NCI-H2107 treated with DMSO at 0.1 percent for 48 hours (cell line): ENCODE results near the gene PAX8.

ENCODE experiments used
- DNase-seq: peaks from one replicate; lab custom pipeline; 2025; ENCODE audit not compliant: unreplicated experiment; lab: John Stamatoyannopoulos, UW

Gene PAX8

GRCh38 chr2:113172721-113173541, 105.8 kb downstream of the PAX8 start:
- DNase-seq = no peak

DNA sequence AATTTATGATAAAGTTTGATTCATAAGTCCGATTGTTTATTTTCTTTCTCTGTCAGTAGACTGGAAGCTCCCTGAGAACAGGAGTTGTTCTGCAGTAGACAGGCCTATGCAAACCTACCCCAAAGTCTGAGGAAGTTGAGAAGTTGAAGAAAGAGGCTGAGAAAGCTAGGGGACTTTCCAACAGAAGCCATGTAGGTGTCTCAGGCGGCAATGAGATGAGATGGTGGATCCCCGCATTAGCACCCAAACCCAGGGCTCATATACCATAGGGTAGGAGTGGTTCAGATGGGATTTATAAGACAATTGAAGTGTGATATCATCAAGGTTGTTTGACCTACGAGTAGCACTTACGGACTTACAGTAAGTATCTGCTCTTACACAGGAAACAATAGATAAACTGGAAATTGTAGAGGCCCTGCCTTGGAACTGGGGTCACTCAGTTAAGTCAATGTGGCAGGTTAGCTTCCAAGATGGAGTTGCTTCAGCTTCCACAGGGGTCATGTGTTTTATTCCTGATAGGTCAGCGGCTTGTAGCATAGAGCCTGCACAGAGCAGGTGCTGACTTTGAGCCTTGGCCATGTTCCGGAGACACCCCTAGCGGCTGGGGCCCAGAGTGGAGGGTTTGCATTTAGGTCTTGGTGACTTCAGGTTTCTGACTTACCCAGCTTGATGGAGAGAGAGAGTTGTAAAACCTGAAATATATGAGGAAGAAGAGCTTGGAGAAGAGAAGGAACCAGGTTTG, 107.2 kb downstream of the PAX8 start:
- DNase-seq = no peak

GRCh38 chr2:113169586-113169985, 109.1 kb downstream of the PAX8 start:
- no peak for DNase-seq

DNA sequence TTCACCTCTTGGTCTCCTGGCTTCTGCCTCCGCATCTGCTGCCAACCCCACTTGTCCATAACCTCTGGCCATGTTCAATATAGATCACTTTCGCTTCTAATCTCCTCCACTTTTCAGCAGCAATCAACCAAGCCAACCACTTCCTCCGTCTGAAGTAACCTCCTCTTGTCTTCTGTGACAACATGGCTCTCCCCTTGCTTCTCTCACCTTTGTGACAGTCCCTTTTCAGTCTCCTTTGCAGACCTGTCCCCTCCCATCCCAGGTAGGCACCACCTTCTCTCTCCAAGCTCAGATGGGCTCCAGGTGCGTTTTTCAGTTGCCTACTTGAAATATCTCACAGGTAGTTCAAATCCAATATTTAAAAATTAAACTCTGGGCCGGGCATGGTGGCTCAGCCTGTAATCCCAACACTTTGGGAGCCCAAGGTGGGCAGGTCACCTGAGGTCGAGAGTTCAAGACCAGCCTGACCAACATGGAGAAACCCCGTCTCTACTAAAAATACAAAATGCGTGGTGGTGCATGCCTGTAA, 109.7 kb downstream of the PAX8 start:
- DNase-seq = no peak

DNA sequence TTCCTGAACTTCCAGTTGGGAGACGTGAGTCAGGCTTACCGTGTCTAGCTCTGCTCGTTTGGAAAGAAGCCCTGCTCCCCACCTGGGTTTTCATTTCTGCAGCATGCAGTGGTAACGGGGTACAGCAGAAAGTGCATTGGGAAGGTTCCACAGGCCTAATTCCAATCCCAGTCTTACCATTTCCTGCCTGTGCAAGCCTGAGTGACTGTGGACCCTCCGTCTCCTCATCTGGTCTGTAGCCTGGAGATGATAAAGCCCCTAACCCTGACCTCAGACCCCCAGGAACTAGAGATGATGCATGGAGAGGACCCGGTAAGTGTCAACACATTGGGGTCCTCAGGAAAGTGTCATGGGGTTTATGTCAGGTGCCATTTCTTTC, 110.8 kb downstream of the PAX8 start:
- DNase-seq = no peak

- DNase-seq = no peak
Measured at GRCh38 chr2:113167115-113167932, 111.4 kb downstream of the PAX8 start.

DNA sequence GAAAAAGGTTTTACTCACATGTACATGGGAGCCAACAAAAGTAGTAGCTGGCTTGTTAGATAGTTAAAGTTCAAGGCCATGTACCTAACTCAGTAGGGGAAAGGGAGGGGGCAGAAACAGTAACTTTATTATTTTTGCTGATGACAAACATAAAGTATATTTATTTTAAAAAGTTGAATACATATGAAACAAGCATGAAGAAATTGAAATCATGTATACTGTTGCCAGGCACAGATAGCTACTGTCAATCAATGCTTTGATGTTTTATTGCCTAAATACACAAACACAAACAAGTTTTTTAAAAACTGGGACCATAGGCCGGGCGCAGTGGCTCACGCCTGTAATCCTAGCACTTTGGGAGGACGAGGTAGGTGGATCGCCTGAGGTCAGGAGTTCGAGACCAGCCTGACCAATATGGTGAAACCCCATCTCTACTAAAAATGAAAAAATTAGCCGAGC, 112.5 kb downstream of the PAX8 start:
- DNase-seq = no peak
